Stimulated activated CD4-positive, alpha-beta T cell treated with anti-CD3 and anti-CD28 coated beads, Interleukin-15, amount 100 ng/mL, for 24 hours (primary cell): ENCODE measurements around the gene TP53TG3C.
"Not testable (repeated sequence)": the region's sequence is repeated elsewhere in the genome, so short reads cannot be mapped to it uniquely, and the experiment has no call there.

ENCODE experiments used
- DNase-seq: peaks from one replicate; pipeline ENCODE4 v3.0.0-alpha.2; 2020

Gene TP53TG3C

GRCh38 chr16:33193926-33194325 lies at the start of gene TP53TG3C:
TP53TG3C (plus strand) TSS chr16:33194226; CDS start chr16:33194294, 68 bp downstream.
- not testable (repeated sequence) for DNase-seq
